Panc1 (cell line): ENCODE data around the gene SLC44A1. TPM values are rescaled to one million over a fixed set of nuclear protein-coding genes. Genes with fewer than 3 reads are reported as not detected.

Experiments used
- ATAC-seq: fragments of 200-7000 bp; cut with Tn5 transposase; 2 replicates; pipeline ENCODE4 v1.9.1; 2020; ENCODE audit warnings: mild to moderate bottlenecking, moderate library complexity
- BruUV-seq: library from RNA; stranded (reverse); fragments of 400-500 nt; replicated peaks from 2 replicates; lab custom pipeline; 2021; lab: Mats Ljungman, UMichigan
- CTCF ChIA-PET: fragments of 300-600 bp; sonication (Branson Sonifier 250); formaldehyde crosslinking; loops from one replicate; lab custom pipeline; 2022; ENCODE audit warnings: antibody characterized with exemption; lab: Charles Lee
- POLR2A ChIA-PET: fragments of 300-600 bp; sonication (Branson Sonifier 250); formaldehyde crosslinking; loops from one replicate; lab custom pipeline; 2022; ENCODE audit warnings: antibody characterized with exemption; lab: Charles Lee
- DNase-seq: peaks from one replicate; pipeline ENCODE4 v3.0.0-alpha.2; 2010; ENCODE audit warnings: low read depth, low spot score
- H3K27ac ChIP-seq: 2 replicates; pipeline ENCODE4 v1.5.1; 2011; ENCODE audit warnings: mild to moderate bottlenecking, low read length, inconsistent platforms
- H3K27me3 ChIP-seq: fragments of 200-500 bp; sonication (Bioruptor generic); 2 replicates; pipeline ENCODE4 v1.6.0; 2014; ENCODE audit warnings: low read length, inconsistent platforms; ENCODE audit not compliant: control insufficient read depth, insufficient read depth
- H3K36me3 ChIP-seq: fragments of 200-500 bp; sonication (Bioruptor generic); 2 replicates; pipeline ENCODE4 v1.5.1; 2014; ENCODE audit warnings: inconsistent platforms, mild to moderate bottlenecking, low read length, moderate library complexity; ENCODE audit not compliant: control insufficient read depth, insufficient read depth
- H3K4me1 ChIP-seq: 2 replicates; pipeline ENCODE4 v1.5.1; 2011; ENCODE audit warnings: inconsistent platforms, mild to moderate bottlenecking, low read length, moderate library complexity; ENCODE audit not compliant: control insufficient read depth, insufficient read depth
- H3K4me3 ChIP-seq, 2 experiments: 2 replicates each; pipeline ENCODE4 v1.5.1; 2011 to 2012; ENCODE audit warnings: low read depth in 2 of 2, low read length in 2 of 2, mild to moderate bottlenecking in 2 of 2, inconsistent platforms in 1 of 2, moderate library complexity in 1 of 2
- H3K9me3 ChIP-seq: fragments of 200-500 bp; sonication (Bioruptor generic); 2 replicates; pipeline ENCODE4 v1.5.1; 2014; ENCODE audit warnings: low read depth, mild to moderate bottlenecking, inconsistent platforms, low read length, moderate library complexity; ENCODE audit not compliant: control insufficient read depth, insufficient read depth
- POLR2AphosphoS5 ChIP-seq: IDR thresholded peaks from 2 replicates; pipeline ENCODE4 v1.6.1; 2012; ENCODE audit warnings: mild to moderate bottlenecking, low read depth, low read length, moderate library complexity
- REST ChIP-seq, 2 experiments: IDR thresholded peaks; 2 replicates each; pipeline ENCODE4 v1.6.1; 2011 to 2012; ENCODE audit warnings: low read depth in 2 of 2, control low read depth in 1 of 2, low read length in 1 of 2, mild to moderate bottlenecking in 1 of 2, moderate library complexity in 1 of 2; ENCODE audit not compliant: insufficient read depth in 1 of 2
- SIN3A ChIP-seq: IDR thresholded peaks from 2 replicates; pipeline ENCODE4 v1.6.1; 2012; ENCODE audit warnings: low read depth, mild to moderate bottlenecking, low read length, moderate library complexity, borderline replicate concordance; ENCODE audit not compliant: insufficient read depth
- TCF7L2 ChIP-seq: IDR thresholded peaks from 2 replicates; pipeline ENCODE4 v1.6.1; 2011; ENCODE audit warnings: mild to moderate bottlenecking, low read depth, low read length, inconsistent platforms
- in situ Hi-C: cut with HindIII; loops from 2 replicates; pipeline ENCODE4 v1.10.0; 2016; ENCODE audit warnings: low sequenced_read_pairs, low pct_unique_long_range_greater_than_20kb
- intact Hi-C: fragments of 100-400 bp; cut with micrococcal nuclease; formaldehyde crosslinking; loops from one replicate; pipeline ENCODE4 v1.10.0; 2022; ENCODE audit not compliant: unreplicated experiment
- total RNA-seq: library from RNA; stranded (reverse); gene quantifications from one replicate; pipeline ENCODE4 v1.2.1, GENCODE V29; 2021; ENCODE audit not compliant: unreplicated experiment
- TF ChIP-seq, protein P1 (sequence below): fragments of 450-650 bp; IDR thresholded peaks from 2 replicates; pipeline ENCODE4 v1.5.1; 2017; ENCODE audit warnings: mild to moderate bottlenecking

SLC44A1 gene
- total RNA-seq, 1 experiment from 2014 or later, result 8.7 TPM

DNA sequence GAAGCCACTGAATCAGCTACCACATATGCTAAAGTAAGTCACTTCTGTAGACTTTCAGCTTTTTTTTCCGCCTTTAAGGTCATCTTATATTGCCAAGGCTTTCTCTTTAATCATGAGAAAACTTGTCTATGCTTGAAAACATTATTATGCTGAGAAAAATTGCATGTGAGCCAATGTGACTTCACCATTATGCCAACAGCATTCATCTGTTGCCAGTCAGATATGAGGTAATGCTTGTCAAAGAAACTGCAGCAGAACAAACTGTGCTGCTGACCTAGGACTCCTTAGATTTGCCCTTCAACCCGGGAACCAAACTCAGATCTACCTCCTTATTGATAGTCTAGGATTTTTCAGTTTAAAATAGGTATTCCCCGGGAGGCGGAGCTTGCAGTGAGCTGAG, 34.3 kb downstream of the SLC44A1 start:
- DNase-seq (no peak), ATAC-seq (no peak)
- in situ Hi-C loops (no loop called here), intact Hi-C loops (no loop called here)
- H3K36me3 ChIP-seq, result no peaks in the 10 kb centered on the region
- no peak overlapping the region for H3K27ac ChIP-seq
- no peaks in the 10 kb centered on the region for H3K9me3 ChIP-seq
- no peaks in the 10 kb centered on the region for H3K27me3 ChIP-seq
- H3K4me3 ChIP-seq, result no peak overlapping the region
- ChIA-PET CTCF (interaction anchor here (0.7 kb wide), 1 partner anchor 415 kb away, joined by 7 read pairs; no protein-coding TSS in a partner anchor), POLR2A (no interaction called here)
- H3K4me1 ChIP-seq, result no peaks in the 10 kb centered on the region
- TF ChIP-seq POLR2AphosphoS5 (no peak), REST (IDR thresholded peaks at IDR 0.05; ENCODE audit: insufficient read depth in 1 of 2, low read depth in 2 of 2, low read length in 1 of 2) (no peak), SIN3A (no peak), TCF7L2 (no peak)
- TF ChIP-seq, protein P1, sequence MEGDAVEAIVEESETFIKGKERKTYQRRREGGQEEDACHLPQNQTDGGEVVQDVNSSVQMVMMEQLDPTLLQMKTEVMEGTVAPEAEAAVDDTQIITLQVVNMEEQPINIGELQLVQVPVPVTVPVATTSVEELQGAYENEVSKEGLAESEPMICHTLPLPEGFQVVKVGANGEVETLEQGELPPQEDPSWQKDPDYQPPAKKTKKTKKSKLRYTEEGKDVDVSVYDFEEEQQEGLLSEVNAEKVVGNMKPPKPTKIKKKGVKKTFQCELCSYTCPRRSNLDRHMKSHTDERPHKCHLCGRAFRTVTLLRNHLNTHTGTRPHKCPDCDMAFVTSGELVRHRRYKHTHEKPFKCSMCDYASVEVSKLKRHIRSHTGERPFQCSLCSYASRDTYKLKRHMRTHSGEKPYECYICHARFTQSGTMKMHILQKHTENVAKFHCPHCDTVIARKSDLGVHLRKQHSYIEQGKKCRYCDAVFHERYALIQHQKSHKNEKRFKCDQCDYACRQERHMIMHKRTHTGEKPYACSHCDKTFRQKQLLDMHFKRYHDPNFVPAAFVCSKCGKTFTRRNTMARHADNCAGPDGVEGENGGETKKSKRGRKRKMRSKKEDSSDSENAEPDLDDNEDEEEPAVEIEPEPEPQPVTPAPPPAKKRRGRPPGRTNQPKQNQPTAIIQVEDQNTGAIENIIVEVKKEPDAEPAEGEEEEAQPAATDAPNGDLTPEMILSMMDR, result no peak
- BruUV-seq, result no TSS peak

GRCh38 chr9:105280691-105281090, 36.2 kb downstream of the SLC44A1 start:
- ATAC-seq, result no peak
- in situ Hi-C loops (no loop called here), intact Hi-C loops (no loop called here)
- Histone ChIP-seq H3K9me3 (no peaks in the 10 kb centered on the region), H3K27ac (no peak overlapping the region), H3K36me3 (no peaks in the 10 kb centered on the region), H3K27me3 (no peaks in the 10 kb centered on the region), H3K4me3 (no peak overlapping the region), H3K4me1 (no peaks in the 10 kb centered on the region)
- TF ChIP-seq, protein P1, result no peak
- no peak for TF ChIP-seq POLR2AphosphoS5
- no peak for TF ChIP-seq REST (IDR thresholded peaks at IDR 0.05; ENCODE audit: insufficient read depth in 1 of 2, low read depth in 2 of 2, low read length in 1 of 2)
- TF ChIP-seq SIN3A, result no peak
- TF ChIP-seq TCF7L2, result no peak
- CTCF ChIA-PET, result no interaction called here
- no TSS peak for BruUV-seq
- POLR2A ChIA-PET, result no interaction called here
- no peak for DNase-seq
